Endothelial cell of umbilical vein (primary cell): ENCODE measurements around the gene NT5C3A. TPM values are rescaled to one million over a fixed set of nuclear protein-coding genes. Genes with fewer than 3 reads are reported as not detected.

Experiments used
- BruUV-seq: library from RNA; stranded (reverse); fragments of 400-500 nt; replicated peaks from 2 replicates; lab custom pipeline; 2021; lab: Mats Ljungman, UMichigan
- CTCF ChIA-PET: fragments of 300-600, 350-600 bp; sonication (Branson Sonifier 250); formaldehyde crosslinking; loops from one replicate; lab custom pipeline; 2021; ENCODE audit warnings: antibody characterized with exemption, inconsistent platforms; lab: Charles Lee
- POLR2A ChIA-PET: fragments of 300-600, 350-600 bp; sonication (Branson Sonifier 250); formaldehyde crosslinking; loops from one replicate; lab custom pipeline; 2021; ENCODE audit warnings: antibody characterized with exemption, inconsistent platforms; lab: Charles Lee
- DNase-seq: peaks from one replicate; pipeline ENCODE4 v3.0.0-alpha.2; 2011; ENCODE audit warnings: low read depth, low spot score
- FAIRE-seq: peaks from 2 replicates; lab custom pipeline; 2011; peaks lifted over from hg19 to GRCh38; lab: Jason Lieb, UNC
- H2AFZ ChIP-seq: 2 replicates; pipeline ENCODE4 v1.6.0; 2012; ENCODE audit warnings: low read depth, low read length, control low read depth, inconsistent platforms
- H3K27ac ChIP-seq: 2 replicates; pipeline ENCODE4 v1.5.1; 2011; ENCODE audit warnings: low read depth, mild to moderate bottlenecking, control low read depth, low read length, moderate library complexity; ENCODE audit not compliant: insufficient read depth
- H3K27me3 ChIP-seq, 2 experiments: 2 replicates each; pipeline versions ENCODE4 v1.6.0 to v1.6.1; 2011; ENCODE audit warnings: low read length in 2 of 2, mixed read lengths in 1 of 2; ENCODE audit not compliant: control insufficient read depth in 2 of 2, insufficient read depth in 2 of 2
- H3K36me3 ChIP-seq, 2 experiments: 2 replicates in 1 of 2; 3 replicates in 1 of 2; pipeline ENCODE4 v1.5.1; 2011; ENCODE audit warnings: low read length in 2 of 2, mild to moderate bottlenecking in 1 of 2, moderate library complexity in 1 of 2; ENCODE audit not compliant: control insufficient read depth in 2 of 2, insufficient read depth in 2 of 2; ENCODE audit errors: extremely low read depth in 1 of 2
- H3K4me1 ChIP-seq: 3 replicates; pipeline ENCODE4 v1.5.1; 2011; ENCODE audit warnings: mild to moderate bottlenecking, low read length; ENCODE audit not compliant: control insufficient read depth, insufficient read depth; ENCODE audit errors: extremely low read depth
- H3K4me2 ChIP-seq: 2 replicates; pipeline ENCODE4 v1.6.1; 2011; ENCODE audit warnings: low read length, control low read depth, mixed read lengths; ENCODE audit not compliant: insufficient read depth
- H3K4me3 ChIP-seq, 3 experiments: fragments of 200-600 bp in 1 of 3; sonication (generic), shearing (Covaris generic) in 1 of 3; replicated peaks in 1 of 3; 2 replicates each; pipeline ENCODE4 v1.5.1; 2011 to 2016; ENCODE audit warnings: control low read depth in 3 of 3, low read length in 3 of 3, mild to moderate bottlenecking in 2 of 3, inconsistent platforms in 1 of 3, low read depth in 1 of 3, moderate library complexity in 1 of 3; ENCODE audit not compliant: insufficient read depth in 1 of 3
- H3K79me2 ChIP-seq: 2 replicates; pipeline ENCODE4 v1.6.0; 2012; ENCODE audit warnings: low read length, inconsistent platforms; ENCODE audit not compliant: control insufficient read depth, insufficient read depth
- H3K9ac ChIP-seq: replicated peaks from 2 replicates; pipeline ENCODE3; 2011; ENCODE audit warnings: low read length, control low read depth; ENCODE audit not compliant: insufficient read depth; ENCODE audit errors: extremely low read depth
- H3K9me1 ChIP-seq: replicated peaks from 3 replicates; pipeline ENCODE4 v1.6.0; 2011; ENCODE audit warnings: mild to moderate bottlenecking, low read length; ENCODE audit not compliant: control insufficient read depth, insufficient read depth; ENCODE audit errors: extremely low read depth
- H3K9me3 ChIP-seq: replicated peaks from 2 replicates; pipeline ENCODE4 v1.5.1; 2012; ENCODE audit warnings: low read length, inconsistent platforms; ENCODE audit not compliant: control insufficient read depth, insufficient read depth
- H4K20me1 ChIP-seq: replicated peaks from 2 replicates; pipeline ENCODE3; 2011; ENCODE audit warnings: mild to moderate bottlenecking, low read length; ENCODE audit not compliant: control insufficient read depth, insufficient read depth; ENCODE audit errors: extremely low read depth
- CTCF ChIP-seq, 2 donors: IDR thresholded peaks; 1 replicate in 1 of 2; 2 replicates in 1 of 2; pipeline ENCODE4 v1.5.1; 2011; ENCODE audit warnings: low read length in 2 of 2, mild to moderate bottlenecking in 2 of 2, moderate library complexity in 2 of 2, control low read depth in 1 of 2, inconsistent platforms in 1 of 2, low read depth in 1 of 2; ENCODE audit not compliant: insufficient read depth in 1 of 2; ENCODE audit errors: extremely low read depth in 1 of 2
- EZH2 ChIP-seq: IDR thresholded peaks from 2 replicates; pipeline ENCODE4 v1.6.1; 2012; ENCODE audit warnings: borderline replicate concordance, low read depth, mild to moderate bottlenecking, moderate library complexity, low read length, inconsistent platforms; ENCODE audit not compliant: severe bottlenecking
- GATA2 ChIP-seq: IDR thresholded peaks from 2 replicates; pipeline ENCODE4 v1.7.0; 2011; ENCODE audit warnings: low read depth, mild to moderate bottlenecking, moderate library complexity, mixed read lengths, low read length; ENCODE audit not compliant: insufficient read length, insufficient read depth
- JUN ChIP-seq: IDR thresholded peaks from 2 replicates; pipeline ENCODE4 v1.6.1; 2011; ENCODE audit warnings: borderline replicate concordance, low read depth; ENCODE audit not compliant: insufficient read length, insufficient read depth
- POLR2A ChIP-seq: IDR thresholded peaks from 2 replicates; pipeline ENCODE4 v1.6.1; 2012; ENCODE audit warnings: low read depth, mild to moderate bottlenecking, control low read depth, low read length
- dilution Hi-C: fragments of 300-500 bp; cut with MboI; formaldehyde crosslinking; loops from one replicate; pipeline ENCODE4 v1.15.0; 2019; ENCODE audit warnings: low sequenced_read_pairs; ENCODE audit not compliant: extremely low pct_ligation_motif_present
- intact Hi-C: fragments of 100-400 bp; cut with micrococcal nuclease; formaldehyde crosslinking; loops from one replicate; pipeline ENCODE4 v1.10.0; 2022
- polyA plus RNA-seq, 4 experiments: library from polyadenylated mRNA; depleted of rRNA in 3 of 4; stranded (reverse) in 3 of 4; unstranded in 1 of 4; fragments of >200 nt; gene quantifications; 2 replicates each; pipeline versions ENCODE4 v1.2.1 to v1.2.3, GENCODE V29; 2011 to 2012; ENCODE audit warnings: missing spikeins in 1 of 4
- total RNA-seq: library from RNA; stranded (reverse); gene quantifications from 2 replicates; pipeline ENCODE4 v1.2.3, GENCODE V29; 2021
- TF ChIP-seq, protein P1 (sequence below): IDR thresholded peaks from 2 replicates; pipeline ENCODE4 v1.6.1; 2011; ENCODE audit not compliant: insufficient read depth, insufficient read length

The NT5C3A gene
- total and polyA plus RNA-seq, 2 donors (not counting 3 experiments of a cell fraction or from before 2014, with no cell fraction given): 7.1 to 22.6 TPM

- POLR2A ChIA-PET: no interaction called here
- no TSS peak for BruUV-seq
- TF ChIP-seq CTCF (IDR thresholded peaks at IDR 0.05; ENCODE audit: extremely low read depth in 1 of 2, insufficient read depth in 1 of 2, low read depth in 1 of 2, low read length in 2 of 2): no peak
- H3K79me2 ChIP-seq: peaks cover 65% of the 10 kb centered on the region
- H3K4me2 ChIP-seq: no peak overlapping the region
- H3K9me3 ChIP-seq: no peaks in the 10 kb centered on the region
- CTCF ChIA-PET: interaction anchor here (1.2 to 2.7 kb wide), 6 partner anchors 10 to 238 kb away, joined by 3 to 12 read pairs (median 8); no protein-coding TSS in a partner anchor
- FAIRE-seq (no peak), DNase-seq (no peak)
- H3K27ac ChIP-seq: no peak overlapping the region
- no peak overlapping the region for H3K9ac ChIP-seq
- intact Hi-C loops: loop anchor here (1.0 to 2.0 kb wide), 2 partner anchors 24 to 40 kb away; partner anchors contain the start of gene NT5C3A
- H3K4me1 ChIP-seq: peaks cover 14% of the 10 kb centered on the region
- H3K27me3 ChIP-seq: no peaks in the 10 kb centered on the region
- H3K4me3 ChIP-seq: no peak overlapping the region
- no peaks in the 10 kb centered on the region for H3K36me3 ChIP-seq
- no peak overlapping the region for H2AFZ ChIP-seq
- dilution Hi-C loops: no loop called here
- no peaks in the 10 kb centered on the region for H3K9me1 ChIP-seq
- H4K20me1 ChIP-seq: peaks cover under 1% of the 10 kb centered on the region
Observed at GRCh38 chr7:33038639-33039038, 23.9 kb downstream of the NT5C3A start.

GRCh38 chr7:33035776-33036175, 26.8 kb downstream of the NT5C3A start:
- H3K36me3 ChIP-seq: no peaks in the 10 kb centered on the region
- dilution Hi-C loops: no loop called here
- no peak overlapping the region for H2AFZ ChIP-seq
- ChIA-PET CTCF (interaction anchor here (2.6 kb wide), 1 partner anchor 13 kb away, joined by 12 read pairs; no protein-coding TSS in a partner anchor), POLR2A (no interaction called here)
- no peak overlapping the region for H3K4me3 ChIP-seq
- peaks cover 14% of the 10 kb centered on the region for H3K4me1 ChIP-seq
- FAIRE-seq: no peak
- H4K20me1 ChIP-seq: no peaks in the 10 kb centered on the region
- peaks cover 61% of the 10 kb centered on the region for H3K79me2 ChIP-seq
- no peaks in the 10 kb centered on the region for H3K27me3 ChIP-seq
- no TSS peak for BruUV-seq
- H3K9me3 ChIP-seq: no peaks in the 10 kb centered on the region
- intact Hi-C loops: no loop called here
- H3K4me2 ChIP-seq: no peak overlapping the region
- no peak overlapping the region for H3K9ac ChIP-seq
- H3K27ac ChIP-seq: no peak overlapping the region
- H3K9me1 ChIP-seq: no peaks in the 10 kb centered on the region
- TF ChIP-seq CTCF (IDR thresholded peaks at IDR 0.05; ENCODE audit: extremely low read depth in 1 of 2, insufficient read depth in 1 of 2, low read depth in 1 of 2, low read length in 2 of 2) (no peak), GATA2 (no peak), EZH2 (no peak), JUN (no peak), POLR2A (no peak)
- TF ChIP-seq, protein P1, sequence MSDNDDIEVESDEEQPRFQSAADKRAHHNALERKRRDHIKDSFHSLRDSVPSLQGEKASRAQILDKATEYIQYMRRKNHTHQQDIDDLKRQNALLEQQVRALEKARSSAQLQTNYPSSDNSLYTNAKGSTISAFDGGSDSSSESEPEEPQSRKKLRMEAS: no peak
- DNase-seq: no peak
